SU-DHL-6 (cell line): Measurements from ENCODE around the gene PRR23E.

Source experiments
- H2AFZ ChIP-seq: fragments of 200-600 bp; sonication (generic); 2 replicates; pipeline ENCODE4 v1.6.1; 2014; ENCODE audit warnings: low read depth, mild to moderate bottlenecking, moderate library complexity, mixed read lengths, antibody characterized with exemption, low read length; ENCODE audit not compliant: severe bottlenecking
- H3F3A ChIP-seq: fragments of 200-600 bp; shearing (Covaris generic); 2 replicates; pipeline ENCODE4 v1.6.0; 2016; ENCODE audit warnings: antibody characterized with exemption, mild to moderate bottlenecking; ENCODE audit not compliant: insufficient read depth
- H3K27ac ChIP-seq: fragments of 200-600 bp; sonication (generic); 2 replicates; pipeline ENCODE4 v1.5.1; 2016; ENCODE audit warnings: low read depth, mild to moderate bottlenecking, low read length, moderate library complexity, mixed read lengths
- H3K27me3 ChIP-seq: fragments of 200-600 bp; sonication (generic), shearing (Covaris generic); 2 replicates; pipeline ENCODE4 v1.6.0; 2014; ENCODE audit warnings: mild to moderate bottlenecking, low read length
- H3K36me3 ChIP-seq: fragments of 200-600 bp; sonication (generic); 2 replicates; pipeline ENCODE4 v1.6.1; 2014; ENCODE audit warnings: mild to moderate bottlenecking, low read length, mixed read lengths
- H3K4me2 ChIP-seq: fragments of 300-600, 200-600 bp; shearing (Covaris generic), sonication (generic); 2 replicates; pipeline ENCODE4 v1.6.0; 2014; ENCODE audit warnings: low read length, low read depth, mild to moderate bottlenecking; ENCODE audit not compliant: poor library complexity, severe bottlenecking
- H3K4me3 ChIP-seq: fragments of 200-600 bp; sonication (generic); 2 replicates; pipeline ENCODE4 v1.5.1; 2014; ENCODE audit warnings: antibody characterized with exemption, low read length, mild to moderate bottlenecking, mixed read lengths; ENCODE audit not compliant: insufficient read depth, poor library complexity, severe bottlenecking
- H3K79me2 ChIP-seq: fragments of 200-600 bp; sonication (generic); 2 replicates; pipeline ENCODE4 v1.6.1; 2014; ENCODE audit warnings: mild to moderate bottlenecking, low read length, moderate library complexity; ENCODE audit not compliant: insufficient read depth
- H3K9ac ChIP-seq: fragments of 200-600 bp; sonication (generic); 2 replicates; pipeline ENCODE4 v1.7.0; 2014; ENCODE audit warnings: mild to moderate bottlenecking, low read length
- H3K9me2 ChIP-seq: fragments of 200-600 bp; sonication (generic); replicated peaks from 2 replicates; pipeline ENCODE4 v1.6.1; 2014; ENCODE audit warnings: low read length; ENCODE audit not compliant: insufficient read depth
- H3K9me3 ChIP-seq: fragments of 200-600 bp; sonication (generic); 2 replicates; pipeline ENCODE4 v1.6.1; 2014; ENCODE audit warnings: low read length, mixed read lengths; ENCODE audit not compliant: insufficient read depth
- H4K20me1 ChIP-seq: fragments of 200-600 bp; sonication (generic); 2 replicates; pipeline ENCODE4 v1.6.1; 2014; ENCODE audit warnings: low read depth, mild to moderate bottlenecking, antibody characterized with exemption, low read length, moderate library complexity, mixed read lengths
- CTCF ChIP-seq: fragments of 200-600 bp; sonication (generic); IDR thresholded peaks from one replicate; pipeline ENCODE4 v1.5.1; 2017; ENCODE audit warnings: antibody characterized with exemption, mild to moderate bottlenecking, low read length, moderate library complexity; ENCODE audit not compliant: insufficient read depth, poor library complexity, severe bottlenecking
- EZH2phosphoT487 ChIP-seq: fragments of 200-600 bp; sonication (generic), shearing (Covaris generic); conservative IDR thresholded peaks from 2 replicates; pipeline ENCODE4 v1.6.1; 2018; ENCODE audit warnings: mild to moderate bottlenecking, antibody characterized with exemption, low read length, moderate library complexity, mixed read lengths

PRR23E gene

GRCh38 chr3:127145266-127145665, 47.7 kb upstream of the PRR23E start:
- no peaks in the 10 kb centered on the region for H3K9me2 ChIP-seq
- no peaks in the 10 kb centered on the region for H4K20me1 ChIP-seq
- no peak overlapping the region for H2AFZ ChIP-seq
- H3K4me2 ChIP-seq = no peak overlapping the region
- no peak for TF ChIP-seq EZH2phosphoT487
- no peak for TF ChIP-seq CTCF
- no peaks in the 10 kb centered on the region for H3K36me3 ChIP-seq
- H3K9me3 ChIP-seq = no peaks in the 10 kb centered on the region
- H3K9ac ChIP-seq = no peak overlapping the region
- no peak overlapping the region for H3K27ac ChIP-seq
- no peaks in the 10 kb centered on the region for H3K79me2 ChIP-seq
- H3K4me3 ChIP-seq = no peak overlapping the region
- no peaks in the 10 kb centered on the region for H3K27me3 ChIP-seq
- H3F3A ChIP-seq = no peaks in the 10 kb centered on the region

GRCh38 chr3:127147291-127147885, 45.5 kb upstream of the PRR23E start:
- no peak overlapping the region for H2AFZ ChIP-seq
- no peaks in the 10 kb centered on the region for H3K9me3 ChIP-seq
- H3K4me2 ChIP-seq = no peak overlapping the region
- H3K9ac ChIP-seq = no peak overlapping the region
- H3K79me2 ChIP-seq = no peaks in the 10 kb centered on the region
- H3K36me3 ChIP-seq = no peaks in the 10 kb centered on the region
- no peak for TF ChIP-seq EZH2phosphoT487
- no peak for TF ChIP-seq CTCF
- H3K27ac ChIP-seq = no peak overlapping the region
- no peaks in the 10 kb centered on the region for H3K27me3 ChIP-seq
- no peaks in the 10 kb centered on the region for H4K20me1 ChIP-seq
- no peaks in the 10 kb centered on the region for H3K9me2 ChIP-seq
- no peak overlapping the region for H3K4me3 ChIP-seq
- no peaks in the 10 kb centered on the region for H3F3A ChIP-seq

- Histone ChIP-seq H3K9me3 (no peaks in the 10 kb centered on the region), H3K4me3 (no peak overlapping the region), H4K20me1 (no peaks in the 10 kb centered on the region), H3K36me3 (no peaks in the 10 kb centered on the region), H3K9me2 (no peaks in the 10 kb centered on the region), H3F3A (no peaks in the 10 kb centered on the region), H3K79me2 (no peaks in the 10 kb centered on the region), H2AFZ (no peak overlapping the region), H3K27me3 (no peaks in the 10 kb centered on the region), H3K4me2 (no peak overlapping the region), H3K9ac (no peak overlapping the region), H3K27ac (no peak overlapping the region)
- TF ChIP-seq CTCF (no peak), EZH2phosphoT487 (no peak)
These were observed 43.2 kb upstream of the PRR23E start for GRCh38 chr3:127149621-127150310.
